Measurements from ENCODE around the gene SLC7A7.

- TF ChIP-seq CTCF (conservative IDR thresholded peaks at IDR 0.05 in 1 of 2, IDR thresholded peaks at IDR 0.05 in 1 of 2; ENCODE audit: low read depth in 1 of 2, low read length in 2 of 2) = no peak
- no peak for TF ChIP-seq EZH2 (IDR thresholded peaks at IDR 0.05; ENCODE audit: low read length, missing control alignments)
Measured at GRCh38 chr14:22794551-22794951, 20.7 kb downstream of the SLC7A7 start.

Measured in fibroblast of lung (primary cell).